NCI-H2196 treated with DMSO at 0.1 percent for 48 hours (cell line): ENCODE data around the gene ANKRD33.

Source experiments
- DNase-seq: peaks from one replicate; lab custom pipeline; 2025; ENCODE audit not compliant: unreplicated experiment; lab: John Stamatoyannopoulos, UW

The ANKRD33 gene

DNA sequence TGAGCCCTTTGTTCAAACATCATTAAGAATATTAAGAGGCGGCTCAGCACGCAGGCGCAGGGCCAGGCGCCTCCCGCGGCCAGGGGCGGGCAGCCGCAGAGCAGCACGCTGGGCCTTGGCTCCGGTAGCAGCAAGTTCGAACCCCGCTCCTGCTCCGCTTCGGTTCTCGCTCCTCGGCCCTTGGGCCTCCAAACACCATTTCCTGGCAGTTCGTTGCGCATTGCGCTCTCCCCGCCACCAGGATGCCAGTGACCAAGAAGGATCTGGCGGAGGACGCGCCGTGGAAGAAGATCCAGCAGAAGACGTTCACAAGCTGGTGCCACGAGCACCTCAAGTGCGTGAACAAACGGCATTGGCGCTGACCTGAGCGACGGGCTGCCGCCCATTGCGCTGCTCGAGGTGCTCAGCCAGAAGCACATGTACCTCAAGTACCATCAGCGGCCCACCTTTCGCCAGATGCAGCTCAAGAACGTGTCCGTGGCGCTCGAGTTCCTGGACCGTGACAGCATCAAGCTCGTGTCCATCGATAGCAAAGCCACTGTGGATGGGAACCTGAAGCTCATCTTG lies 12.5 kb downstream of the ANKRD33 start:
- DNase-seq: no peak

DNA sequence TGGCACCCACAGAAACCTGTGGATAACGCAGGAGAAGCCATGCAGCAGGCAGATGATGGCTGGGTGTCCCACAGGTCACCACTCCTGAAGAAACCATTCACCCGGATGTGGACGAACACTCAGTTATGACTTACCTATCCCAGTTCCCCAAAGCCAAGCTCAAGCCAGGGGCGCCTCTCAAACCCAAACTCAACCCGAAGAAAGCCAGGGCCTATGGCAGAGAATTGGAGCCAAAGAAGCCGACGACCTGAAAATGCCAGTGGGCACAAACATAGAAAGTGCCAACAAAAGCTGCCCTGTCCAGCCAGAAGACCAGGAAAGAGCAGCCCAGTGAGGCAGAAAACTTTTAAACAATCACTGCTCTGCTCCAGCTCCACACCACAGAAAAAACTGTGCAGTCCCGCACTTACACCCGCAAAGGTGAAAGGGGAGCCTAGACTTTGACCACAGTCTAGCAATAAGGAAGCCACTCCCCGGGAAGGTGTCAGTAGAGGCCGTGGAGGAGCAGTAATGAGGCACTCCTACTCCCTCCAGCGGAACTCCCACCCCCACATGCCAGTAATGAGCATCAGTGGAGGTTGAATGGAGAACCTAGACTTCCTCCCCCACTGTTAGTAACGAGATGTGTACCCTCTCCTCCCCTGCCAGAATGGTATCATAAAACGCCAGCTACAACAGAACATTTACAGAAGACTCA lies 13.4 kb downstream of the ANKRD33 start:
- DNase-seq: no peak

DNA sequence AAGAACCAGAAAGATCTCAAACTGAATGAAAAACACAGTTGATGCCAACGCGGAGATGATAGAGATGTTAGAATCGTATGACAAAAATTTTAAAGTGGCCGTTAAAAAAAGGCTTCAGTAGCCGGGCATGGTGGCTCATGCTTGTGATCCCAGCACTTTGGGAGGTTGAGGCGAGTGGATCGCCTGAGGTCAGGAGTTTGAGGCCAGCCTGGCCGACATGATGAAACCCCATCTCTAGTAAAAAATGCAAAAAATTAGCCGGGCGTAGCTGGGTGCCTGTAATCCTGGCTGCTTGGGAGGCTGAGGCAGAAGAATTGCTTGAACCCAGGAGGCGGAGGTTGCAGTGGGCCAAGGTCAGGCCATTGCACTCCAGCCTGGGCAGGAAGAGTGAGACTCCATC lies 14.0 kb downstream of the ANKRD33 start:
- DNase-seq: no peak

DNA sequence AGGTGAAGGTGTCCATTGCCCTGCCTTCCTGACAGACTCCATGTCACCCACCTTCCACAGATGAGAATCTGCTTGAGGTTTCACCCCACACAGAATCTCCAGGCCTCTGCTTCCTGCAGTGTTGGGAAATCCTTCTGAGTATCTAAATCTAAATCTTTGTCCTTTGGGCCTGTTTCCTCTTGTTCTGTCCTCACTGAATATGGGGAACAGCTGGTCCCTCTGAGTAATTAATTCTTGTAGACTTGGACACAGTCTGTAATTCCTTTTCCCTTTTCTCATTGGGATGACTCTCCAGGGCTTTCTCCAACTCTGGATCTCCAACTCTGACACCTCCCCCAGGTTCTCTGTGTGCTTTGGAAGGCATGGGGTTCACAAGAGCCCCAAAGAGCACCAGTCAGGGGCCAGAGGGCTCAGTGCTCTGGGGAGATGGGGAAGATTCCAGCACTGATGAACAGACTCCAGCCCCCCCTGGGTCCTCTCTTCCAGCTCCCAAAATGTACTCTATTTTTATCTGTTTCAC lies 17.1 kb downstream of the ANKRD33 start:
- DNase-seq: no peak

DNA sequence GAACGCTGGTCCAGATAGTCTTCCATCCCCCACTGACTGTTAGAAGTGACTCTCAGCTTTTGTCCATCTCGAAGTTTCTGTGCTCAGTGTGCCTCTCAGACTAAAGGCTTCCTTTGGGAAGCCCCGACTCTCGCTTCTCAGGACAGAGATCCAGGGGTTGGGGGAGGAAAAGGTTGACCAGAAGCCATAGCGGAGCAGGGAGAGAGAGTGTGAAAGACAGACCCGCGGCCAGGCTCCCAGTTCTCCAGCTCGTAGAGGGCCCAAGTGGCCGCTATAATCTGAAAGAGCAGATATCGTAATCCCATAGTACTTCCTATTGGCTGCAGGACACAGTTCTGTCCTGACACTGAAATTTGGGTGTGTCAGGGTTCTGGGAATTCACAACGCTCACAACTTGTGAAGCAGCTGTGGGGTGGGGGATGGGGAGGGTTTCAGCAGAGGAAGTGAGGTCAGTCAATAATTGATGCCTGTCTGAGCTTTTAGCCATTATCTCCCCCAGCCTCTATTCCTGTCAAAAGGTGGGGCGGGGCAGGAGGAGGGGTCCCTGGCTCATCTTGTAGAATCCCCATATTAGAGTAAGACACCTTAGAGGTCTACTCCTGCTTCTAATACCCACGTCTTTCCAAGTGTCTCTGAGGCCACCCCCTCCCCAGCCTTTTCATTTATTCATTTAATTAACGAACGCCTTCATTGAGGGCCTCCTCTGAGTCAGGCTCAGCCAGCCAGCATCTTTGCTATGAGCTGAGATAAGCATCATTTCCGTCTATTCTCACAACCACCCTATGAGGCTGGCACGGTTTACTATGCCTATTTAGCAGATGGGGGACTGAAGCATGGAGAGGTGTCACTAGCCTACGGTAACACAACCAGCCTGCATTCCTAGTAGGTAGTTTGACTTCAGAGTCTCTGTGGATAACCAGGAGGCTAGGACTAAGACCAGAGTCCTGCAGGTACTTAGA lies 17.8 kb downstream of the ANKRD33 start:
- DNase-seq: no peak

DNA sequence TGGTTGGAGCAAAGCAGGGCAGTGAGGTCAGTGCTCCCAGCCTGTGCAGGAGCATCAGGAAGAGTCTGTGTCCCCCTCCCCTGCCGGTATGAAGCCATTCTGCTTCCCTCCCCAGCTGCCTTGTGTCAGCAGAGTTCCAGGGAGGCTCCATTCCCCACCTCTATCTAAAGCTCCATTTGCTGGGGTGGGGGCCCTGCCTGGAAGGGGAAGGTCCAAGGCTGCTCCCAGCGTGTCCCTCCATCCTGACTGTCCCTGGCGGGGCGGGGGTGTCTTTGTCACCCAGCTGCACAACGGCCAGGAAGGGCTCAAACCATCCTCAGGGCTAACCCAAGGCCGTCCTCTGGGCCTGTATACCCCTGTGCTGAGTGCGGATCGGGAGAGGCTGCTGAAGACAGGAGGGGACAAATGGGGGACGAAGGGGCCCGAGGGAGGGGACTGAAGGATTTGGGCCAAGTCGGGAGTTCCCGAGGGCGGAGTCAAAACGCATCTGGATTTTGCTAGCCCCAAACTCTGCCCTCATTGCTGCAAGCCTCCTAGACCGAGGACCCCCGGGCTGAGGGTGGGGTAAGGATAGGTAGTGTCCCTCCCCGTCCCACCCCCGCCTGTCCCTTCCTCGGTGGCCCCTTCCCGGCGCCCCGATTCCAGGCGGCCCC lies 18.7 kb downstream of the ANKRD33 start:
- no peak for DNase-seq

DNA sequence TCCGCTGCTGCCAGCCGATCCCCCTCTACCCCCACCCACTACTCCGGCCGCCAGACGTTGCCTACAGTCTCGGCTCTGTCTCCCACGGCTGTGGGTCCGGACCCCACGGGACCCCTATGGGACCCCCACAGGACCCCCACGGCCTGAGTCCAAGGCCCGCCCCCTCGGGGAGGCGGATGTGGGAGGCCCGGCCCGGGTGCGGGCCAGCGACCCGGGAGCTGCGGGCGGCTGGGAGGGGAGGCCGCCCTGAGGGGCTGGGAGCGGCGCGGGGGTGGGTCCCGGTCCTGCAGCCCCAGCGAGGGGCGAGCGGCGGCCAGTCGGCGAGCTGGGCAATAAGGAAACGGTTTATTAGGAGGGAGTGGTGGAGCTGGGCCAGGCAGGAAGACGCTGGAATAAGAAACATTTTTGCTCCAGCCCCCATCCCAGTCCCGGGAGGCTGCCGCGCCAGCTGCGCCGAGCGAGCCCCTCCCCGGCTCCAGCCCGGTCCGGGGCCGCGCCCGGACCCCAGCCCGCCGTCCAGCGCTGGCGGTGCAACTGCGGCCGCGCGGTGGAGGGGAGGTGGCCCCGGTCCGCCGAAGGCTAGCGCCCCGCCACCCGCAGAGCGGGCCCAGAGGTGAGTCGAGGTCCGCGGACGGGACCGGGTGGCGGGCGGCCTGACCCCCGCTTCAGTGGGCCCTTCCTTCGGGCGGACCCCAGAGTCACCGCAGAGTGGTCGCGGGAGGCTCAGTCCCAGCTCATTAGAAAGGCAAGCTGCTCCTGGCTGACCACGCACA lies 19.4 kb downstream of the ANKRD33 start, which contains the start of gene ACVRL1:
ACVRL1 (plus strand) TSS at position 422 of the 773 bp plus-strand sequence. CDS start 4,971 bp downstream, outside the sequence.
- DNase-seq: no peak

DNA sequence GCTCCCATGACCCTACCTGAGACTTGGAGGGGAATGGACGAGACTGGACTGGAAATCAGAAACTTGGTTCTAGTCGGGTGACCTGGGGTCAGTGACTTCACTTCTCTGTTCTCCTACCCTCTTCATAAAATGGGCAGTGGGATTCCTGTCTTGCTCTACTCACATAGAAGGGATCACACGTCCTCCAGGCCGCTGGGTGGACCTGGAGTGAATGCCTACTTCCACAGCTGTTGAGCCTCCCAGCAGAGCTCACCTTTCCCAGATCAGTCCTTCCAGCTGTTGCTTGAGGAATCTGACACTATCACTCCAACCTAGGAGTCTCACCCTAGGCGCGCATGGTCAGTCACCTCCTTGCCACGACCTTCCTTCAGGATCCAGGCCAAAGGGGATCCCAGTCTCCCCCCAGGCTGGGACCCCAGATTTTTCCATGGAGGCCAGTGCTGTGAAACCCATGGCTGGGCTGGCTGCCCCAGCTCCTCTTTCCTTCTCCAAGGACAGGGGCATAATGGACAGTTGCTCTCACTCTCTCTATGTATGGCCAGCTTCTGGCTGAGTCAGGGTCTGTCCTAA lies 20.0 kb downstream of the ANKRD33 start:
- no peak for DNase-seq

DNA sequence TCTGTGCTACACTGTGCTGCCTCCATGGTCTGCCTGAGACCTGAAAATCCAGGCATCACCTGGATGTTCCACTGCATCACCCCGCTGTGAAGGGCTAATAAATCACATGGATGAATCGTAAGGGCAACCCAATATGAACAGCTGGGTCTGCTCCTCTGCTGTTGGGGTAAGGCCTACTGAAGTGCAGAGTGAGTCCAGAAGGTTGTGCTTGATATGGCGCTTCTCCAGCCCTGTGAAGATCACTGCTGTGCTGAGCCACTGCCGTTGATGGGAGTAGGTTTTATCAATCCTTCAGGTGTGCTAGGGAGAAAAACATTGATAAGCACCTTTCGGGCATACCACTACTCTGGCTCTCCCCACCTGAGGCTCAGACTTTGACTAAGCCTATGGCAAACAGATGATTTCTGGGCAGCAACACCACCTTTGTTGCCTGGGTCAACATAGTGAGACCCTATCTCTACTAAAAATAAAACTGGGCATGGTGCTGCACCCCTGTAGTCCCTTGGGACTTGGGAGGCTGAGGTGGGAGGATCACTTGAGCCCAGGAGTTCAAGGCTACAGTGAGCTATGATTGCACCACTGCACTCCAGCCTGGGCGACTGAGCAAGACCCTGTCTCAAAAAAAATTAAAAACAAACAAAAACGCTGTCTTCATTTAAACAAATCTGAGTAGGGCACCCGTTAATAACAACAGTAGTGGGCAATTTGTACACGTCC lies 21.1 kb downstream of the ANKRD33 start:
- no peak for DNase-seq

DNA sequence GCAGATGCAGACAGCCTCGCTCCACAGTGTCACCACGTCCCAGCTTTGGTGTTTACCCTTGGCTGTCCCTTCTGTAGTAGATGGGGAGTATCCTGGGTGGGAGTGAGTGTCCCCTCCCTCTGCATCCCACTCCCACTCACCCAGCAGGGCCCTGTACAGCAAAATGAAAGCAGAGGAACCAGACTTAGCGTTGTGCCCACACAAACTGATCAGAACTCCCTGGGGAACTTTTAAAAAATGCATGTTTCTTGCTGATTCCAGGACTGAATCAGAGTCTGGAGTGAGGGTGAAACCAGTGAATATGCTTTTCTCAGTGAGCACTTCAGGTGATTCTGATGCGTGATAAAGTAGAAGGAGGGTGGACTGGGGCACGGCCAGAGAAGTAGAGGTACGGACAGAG lies 22.3 kb downstream of the ANKRD33 start:
- DNase-seq: no peak

DNA sequence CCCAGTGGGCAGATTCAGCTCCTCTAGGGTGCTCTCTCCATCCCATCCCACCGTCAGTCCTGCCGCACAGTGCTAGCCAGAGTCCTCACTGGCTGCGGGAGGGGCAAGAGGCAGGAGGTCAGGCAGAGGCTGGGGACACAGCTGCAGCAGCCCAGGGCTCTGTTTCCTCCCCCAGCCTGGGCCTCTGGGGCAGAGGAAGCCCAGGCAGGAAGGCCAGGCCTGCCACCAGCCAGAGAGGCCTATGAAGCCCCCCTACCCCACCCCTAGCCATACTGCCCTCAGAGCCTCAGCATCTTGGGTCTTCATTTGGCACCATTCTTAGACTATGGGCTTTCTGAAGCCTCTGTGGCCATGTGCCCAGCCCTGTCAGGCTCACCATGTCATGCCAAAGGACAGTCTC lies 22.8 kb downstream of the ANKRD33 start:
- DNase-seq: no peak

DNA sequence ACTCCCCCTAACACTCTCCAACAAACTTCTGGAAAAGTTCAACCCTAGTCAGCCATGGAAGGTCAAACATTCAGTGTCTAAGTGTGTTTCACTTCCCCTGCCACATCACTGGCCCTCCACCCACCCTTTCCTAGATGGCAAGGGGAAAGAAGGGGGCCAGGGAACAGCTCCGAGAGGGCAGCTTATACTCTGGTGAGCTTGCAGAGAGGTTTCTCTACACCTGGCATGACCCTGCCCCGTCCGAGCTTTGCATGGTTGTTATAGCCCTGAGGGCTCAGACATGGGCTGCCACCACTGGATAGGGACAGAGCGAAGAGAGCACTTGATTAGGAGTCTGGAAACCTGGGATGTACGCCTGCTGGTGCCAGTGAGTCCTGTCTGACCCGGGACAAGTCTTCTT lies 23.4 kb downstream of the ANKRD33 start:
- no peak for DNase-seq

DNA sequence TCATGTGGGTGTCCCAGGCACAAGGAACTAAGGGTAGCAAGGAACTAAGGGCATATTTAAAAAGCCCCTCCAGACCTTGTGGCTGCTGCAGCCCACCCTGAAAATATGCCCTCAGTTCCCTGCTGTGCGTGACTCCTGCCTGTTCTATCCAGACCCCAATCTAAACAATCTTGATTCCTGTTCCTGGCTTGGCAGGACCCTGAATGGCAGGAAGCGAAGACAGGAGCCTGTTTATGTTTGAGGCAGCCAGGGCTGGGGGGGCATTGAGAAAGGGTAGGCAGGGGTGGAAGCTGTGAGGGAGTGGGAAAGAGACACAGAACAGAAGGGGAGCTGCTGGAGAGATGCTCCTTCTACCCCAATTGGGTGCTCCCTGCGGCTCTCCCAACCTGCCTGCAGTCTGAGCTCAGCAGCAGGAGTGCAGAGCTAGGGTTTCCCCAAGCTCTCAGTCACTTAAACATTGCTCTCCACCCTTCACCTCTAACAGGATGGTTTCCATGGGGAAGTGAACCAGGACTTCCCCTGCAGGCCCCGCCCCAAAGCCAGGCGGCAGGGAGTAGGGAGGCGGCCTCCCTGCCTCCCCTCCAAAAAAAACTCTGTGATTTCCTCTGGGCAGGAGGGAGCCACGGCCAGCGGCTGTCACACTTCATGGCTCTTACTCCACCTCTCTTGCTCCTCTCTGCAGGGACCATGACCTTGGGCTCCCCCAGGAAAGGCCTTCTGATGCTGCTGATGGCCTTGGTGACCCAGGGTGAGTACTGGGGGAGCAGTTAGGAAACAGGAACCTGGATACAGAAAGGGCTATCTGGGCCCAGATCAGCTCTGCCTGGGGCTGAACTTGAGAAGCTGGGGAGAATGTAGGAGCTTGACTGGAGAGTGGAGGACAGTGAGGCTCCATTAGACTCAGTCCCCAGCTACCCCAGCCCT lies 24.1 kb downstream of the ANKRD33 start:
- DNase-seq: no peak

DNA sequence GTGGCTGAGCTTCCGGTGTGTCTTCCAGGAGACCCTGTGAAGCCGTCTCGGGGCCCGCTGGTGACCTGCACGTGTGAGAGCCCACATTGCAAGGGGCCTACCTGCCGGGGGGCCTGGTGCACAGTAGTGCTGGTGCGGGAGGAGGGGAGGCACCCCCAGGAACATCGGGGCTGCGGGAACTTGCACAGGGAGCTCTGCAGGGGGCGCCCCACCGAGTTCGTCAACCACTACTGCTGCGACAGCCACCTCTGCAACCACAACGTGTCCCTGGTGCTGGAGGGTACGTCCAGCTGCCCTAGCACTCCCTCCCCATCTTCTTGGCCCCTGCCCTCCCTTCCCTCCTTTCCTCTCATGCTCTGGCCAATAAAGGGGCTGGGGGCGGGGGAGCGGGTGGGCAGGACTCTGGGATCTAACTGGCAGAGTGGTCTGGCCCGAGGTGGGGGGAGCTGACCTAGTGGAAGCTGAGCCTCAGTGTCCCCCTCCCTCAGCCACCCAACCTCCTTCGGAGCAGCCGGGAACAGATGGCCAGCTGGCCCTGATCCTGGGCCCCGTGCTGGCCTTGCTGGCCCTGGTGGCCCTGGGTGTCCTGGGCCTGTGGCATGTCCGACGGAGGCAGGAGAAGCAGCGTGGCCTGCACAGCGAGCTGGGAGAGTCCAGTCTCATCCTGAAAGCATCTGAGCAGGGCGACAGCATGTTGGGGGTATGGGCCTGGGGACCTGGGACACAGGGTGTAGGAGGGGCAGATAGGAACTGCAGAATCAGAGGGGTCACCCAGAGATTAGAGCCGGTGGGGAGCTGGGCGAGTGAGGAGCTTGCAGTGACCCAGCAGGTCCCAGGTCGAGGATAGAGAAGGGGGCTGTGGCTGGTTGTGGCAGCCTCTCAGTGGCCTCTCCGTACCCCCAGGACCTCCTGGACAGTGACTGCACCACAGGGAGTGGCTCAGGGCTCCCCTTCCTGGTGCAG lies 25.4 kb downstream of the ANKRD33 start:
- DNase-seq: no peak

DNA sequence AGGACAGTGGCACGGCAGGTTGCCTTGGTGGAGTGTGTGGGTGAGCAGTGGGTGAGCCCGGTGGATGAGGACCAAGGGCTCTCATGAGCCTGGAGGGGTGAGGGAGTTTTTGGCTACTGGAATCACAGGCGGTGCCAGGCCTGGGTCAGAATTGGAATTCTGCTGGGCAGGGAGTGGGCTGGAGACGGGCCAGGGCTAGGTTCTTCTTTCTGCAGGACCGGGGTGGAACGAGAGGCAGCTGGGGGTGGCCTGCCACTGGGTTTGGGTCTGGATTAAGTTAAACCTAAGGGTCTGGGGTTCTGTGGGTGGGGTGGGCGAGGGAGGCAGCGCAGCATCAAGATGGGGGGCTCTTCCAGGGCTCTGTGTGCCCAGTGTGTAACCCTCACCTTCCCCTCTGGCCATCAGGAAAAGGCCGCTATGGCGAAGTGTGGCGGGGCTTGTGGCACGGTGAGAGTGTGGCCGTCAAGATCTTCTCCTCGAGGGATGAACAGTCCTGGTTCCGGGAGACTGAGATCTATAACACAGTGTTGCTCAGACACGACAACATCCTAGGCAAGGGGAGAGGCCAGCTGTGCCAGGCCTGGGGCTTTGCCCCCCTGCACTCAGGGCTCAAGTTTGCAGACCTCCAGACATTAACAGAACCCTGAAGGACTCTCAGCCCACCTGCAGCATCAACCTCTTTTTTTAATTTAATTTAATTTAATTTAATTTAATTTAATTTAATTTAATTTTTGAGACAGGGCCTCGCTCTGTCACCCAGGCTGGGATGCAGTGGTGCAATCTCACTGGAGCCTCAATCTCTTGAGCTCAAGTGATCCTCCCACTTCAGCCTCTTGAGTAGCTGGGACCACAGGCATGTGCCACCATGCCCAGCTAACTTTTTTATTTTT lies 26.4 kb downstream of the ANKRD33 start:
- DNase-seq: no peak

DNA sequence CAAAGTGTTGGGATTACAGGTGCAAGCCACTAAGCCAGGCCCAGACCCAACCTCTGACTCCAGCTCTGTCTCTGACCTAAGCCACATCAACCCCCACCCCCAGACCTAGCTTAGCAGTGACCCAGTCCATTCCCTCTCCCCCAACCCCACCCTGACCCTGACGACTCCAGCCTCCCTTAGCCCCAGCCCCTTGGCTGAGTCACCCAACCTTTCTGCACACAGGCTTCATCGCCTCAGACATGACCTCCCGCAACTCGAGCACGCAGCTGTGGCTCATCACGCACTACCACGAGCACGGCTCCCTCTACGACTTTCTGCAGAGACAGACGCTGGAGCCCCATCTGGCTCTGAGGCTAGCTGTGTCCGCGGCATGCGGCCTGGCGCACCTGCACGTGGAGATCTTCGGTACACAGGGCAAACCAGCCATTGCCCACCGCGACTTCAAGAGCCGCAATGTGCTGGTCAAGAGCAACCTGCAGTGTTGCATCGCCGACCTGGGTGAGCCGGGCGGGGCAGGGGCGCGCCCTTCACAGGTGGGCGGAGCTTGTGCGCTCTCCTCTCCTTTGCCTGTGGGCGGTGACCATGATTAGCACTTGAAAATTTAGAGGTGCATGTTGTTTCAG lies 27.2 kb downstream of the ANKRD33 start:
- no peak for DNase-seq
